Limb (tissue), 2 donors: ENCODE measurements around the gene RPL22L1.
"Not testable (repeated sequence)": the region's sequence is repeated elsewhere in the genome, so short reads cannot be mapped to it uniquely, and the experiment has no call there.

Experiments
- DNase-seq, 2 donors: peaks; one replicate each; pipeline ENCODE4 v3.0.0-alpha.2; 2016; ENCODE audit errors: extremely low spot score in 2 of 2

The RPL22L1 gene

DNA sequence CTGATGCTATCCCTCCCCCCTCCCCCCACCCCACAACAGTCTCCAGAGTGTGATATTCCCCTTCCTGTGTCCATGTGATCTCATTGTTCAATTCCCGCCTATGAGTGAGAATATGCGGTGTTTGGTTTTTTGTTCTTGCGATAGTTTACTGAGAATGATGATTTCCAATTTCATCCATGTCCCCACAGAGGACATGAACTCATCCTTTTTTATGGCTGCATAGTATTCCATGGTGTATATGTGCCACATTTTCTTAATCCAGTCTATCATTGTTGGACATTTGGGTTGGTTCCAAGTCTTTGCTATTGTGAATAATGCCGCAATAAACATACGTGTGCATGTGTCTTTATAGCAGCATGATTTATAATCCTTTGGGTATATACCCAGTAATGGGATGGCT is 8.7 kb upstream of the RPL22L1 start:
- DNase-seq, result not testable (repeated sequence)

DNA sequence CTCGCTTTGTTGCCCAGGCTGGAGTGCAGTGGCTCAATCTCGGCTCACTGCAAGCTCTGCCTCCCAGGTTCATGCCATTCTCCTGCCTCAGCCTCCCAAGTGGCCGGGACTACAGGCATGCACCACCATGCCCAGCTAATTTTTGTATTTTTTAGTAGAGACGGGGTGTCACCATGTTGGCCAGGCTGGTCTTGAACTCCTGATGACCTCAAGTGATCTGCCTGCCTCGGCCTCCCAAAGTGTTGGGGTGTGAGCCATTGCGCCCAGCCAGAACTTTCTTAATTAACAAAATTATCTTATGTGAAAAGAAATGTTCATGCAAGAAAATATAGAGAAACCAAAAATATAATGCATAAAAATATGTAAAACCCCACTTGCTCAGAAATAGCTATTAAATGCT is 7.3 kb upstream of the RPL22L1 start:
- DNase-seq, result not testable (repeated sequence)

GRCh38 chr3:170876537-170876936 is 6.5 kb upstream of the RPL22L1 start:
- DNase-seq, result no peak

DNA sequence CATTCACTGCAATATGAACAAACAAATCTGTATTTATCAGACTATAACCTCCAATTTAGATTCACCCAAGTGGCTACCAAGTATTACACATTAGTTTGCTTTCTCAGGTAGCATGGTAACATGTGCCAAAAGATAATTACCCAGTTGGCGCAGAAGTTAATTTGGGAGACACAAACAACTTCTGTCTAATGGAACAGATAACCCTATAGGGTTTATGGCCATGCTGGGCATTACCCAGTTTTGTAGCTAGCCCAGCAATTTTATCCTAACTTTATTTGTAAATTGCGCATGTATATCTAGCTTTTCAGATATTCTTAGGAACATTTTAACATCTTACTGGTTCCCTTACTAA is 780 bp downstream of the RPL22L1 start:
- no peak for DNase-seq

- no peak for DNase-seq
Measured at GRCh38 chr3:170868577-170869238, 1.3 kb downstream of the RPL22L1 start.

GRCh38 chr3:170867143-170867937 is 2.7 kb downstream of the RPL22L1 start:
- DNase-seq, result no peak

- no peak for DNase-seq
Measured at GRCh38 chr3:170866499-170866898, 3.5 kb downstream of the RPL22L1 start.

DNA sequence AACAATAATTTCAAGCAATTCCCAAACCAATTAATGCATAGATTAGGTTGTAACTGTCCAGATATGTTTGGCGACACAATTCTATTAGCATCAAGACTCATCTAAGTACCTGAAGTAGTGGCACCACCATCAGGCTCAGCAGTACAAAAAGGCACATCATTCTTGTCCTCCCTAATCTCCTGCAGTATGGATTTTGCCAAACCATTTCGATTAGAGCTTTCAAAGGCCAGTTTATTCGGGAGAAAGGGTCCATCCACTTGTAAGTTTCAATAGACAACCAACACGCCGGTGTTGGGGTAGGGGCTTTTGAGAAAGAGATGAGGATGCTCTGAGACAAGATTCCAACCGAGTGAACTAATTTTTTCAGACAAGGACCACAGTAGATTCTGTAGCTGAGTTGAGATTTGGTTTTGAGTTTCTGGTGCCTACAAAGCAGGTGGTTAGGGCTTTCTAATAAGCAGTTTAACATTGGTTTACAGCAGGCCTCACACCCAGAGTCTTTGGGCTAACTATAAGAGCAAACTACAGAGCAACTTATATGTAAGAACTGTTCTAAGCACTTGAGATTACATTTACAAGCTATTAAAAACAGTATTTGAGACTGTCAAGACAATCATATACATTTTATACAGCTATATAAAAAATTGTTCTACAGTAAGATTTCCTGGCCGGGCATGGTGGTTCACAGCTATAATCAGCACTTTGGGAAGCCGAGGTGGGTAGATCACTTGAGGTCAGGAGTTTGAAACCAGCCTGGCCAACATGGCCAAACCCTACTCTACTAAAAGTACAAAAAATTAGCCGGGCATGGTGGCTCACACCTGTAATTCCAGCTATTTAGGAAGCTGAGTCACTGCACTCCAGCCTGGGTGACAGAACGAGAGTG is 4.5 kb downstream of the RPL22L1 start:
- no peak for DNase-seq

GRCh38 chr3:170864525-170865208 is 5.3 kb downstream of the RPL22L1 start:
- DNase-seq, result no peak

DNA sequence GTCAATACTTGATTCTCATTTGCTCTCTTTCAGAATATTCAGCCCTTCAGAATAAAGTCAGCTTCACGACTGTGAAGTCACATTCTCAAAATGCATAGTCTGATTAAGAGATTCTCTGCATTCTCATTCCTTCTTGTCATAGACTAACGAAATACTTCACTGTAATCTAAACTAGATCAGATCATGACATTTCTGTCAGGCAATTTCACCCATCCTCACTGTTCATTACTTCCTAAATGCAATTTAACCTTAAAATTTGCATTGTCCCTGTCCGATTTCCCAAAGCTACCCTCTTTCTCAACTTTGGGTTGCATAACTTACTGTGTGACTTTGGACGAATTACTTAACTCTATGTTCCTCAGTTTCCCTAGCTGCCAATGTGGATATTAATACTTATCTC is 6.2 kb downstream of the RPL22L1 start:
- DNase-seq, result no peak

- DNase-seq, result no peak
Measured at GRCh38 chr3:170862618-170863374, 7.2 kb downstream of the RPL22L1 start.

DNA sequence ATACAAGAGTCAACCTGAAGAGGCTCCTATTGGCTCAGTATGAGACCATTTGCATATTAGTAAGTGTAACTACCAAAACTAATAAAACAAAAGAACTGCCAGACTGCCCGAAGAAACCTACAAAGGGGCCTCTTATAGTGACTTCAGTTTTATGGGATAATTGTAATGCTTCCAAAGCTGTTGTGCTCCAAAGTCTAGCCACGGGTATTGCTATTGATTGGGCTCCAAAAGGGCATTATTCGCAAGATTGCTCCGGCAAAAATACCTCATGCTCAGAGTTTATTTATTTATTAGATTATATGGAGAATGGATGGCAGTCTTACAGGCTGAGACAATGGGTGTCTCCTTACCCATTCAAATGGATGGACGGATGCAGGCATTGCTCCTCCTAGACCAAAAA is 11.4 kb downstream of the RPL22L1 start:
- no peak for DNase-seq

GRCh38 chr3:170852324-170852723 is 17.7 kb downstream of the RPL22L1 start:
- no peak for DNase-seq

GRCh38 chr3:170848292-170848917 is 21.6 kb downstream of the RPL22L1 start:
- peak in 1 of 2 donors; percentile 52 for DNase-seq

DNA sequence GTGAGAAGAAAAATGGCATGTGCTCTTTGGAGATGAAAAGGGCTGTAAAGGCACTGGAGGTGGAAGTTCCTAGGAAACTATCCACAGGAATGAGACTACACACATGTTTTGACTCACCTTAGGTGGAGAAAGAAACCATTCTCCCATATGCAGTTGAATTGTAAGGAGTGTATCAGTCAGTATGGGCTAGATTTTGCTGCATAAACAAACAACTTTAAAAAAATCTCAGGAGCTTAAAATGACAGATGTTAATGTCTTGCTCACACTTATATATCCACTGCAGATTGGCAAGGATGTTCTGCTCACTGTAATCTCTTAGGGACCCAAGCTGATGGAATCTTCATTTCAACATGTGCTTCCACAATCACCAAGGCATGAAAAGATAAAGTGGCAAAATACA is 25.6 kb downstream of the RPL22L1 start:
- no peak for DNase-seq

- DNase-seq, result no peak
Measured at GRCh38 chr3:170840291-170840859, 29.6 kb downstream of the RPL22L1 start.

GRCh38 chr3:170839518-170840100 is 30.4 kb downstream of the RPL22L1 start:
- DNase-seq, result no peak

GRCh38 chr3:170836491-170836890 is 33.5 kb downstream of the RPL22L1 start:
- no peak for DNase-seq

GRCh38 chr3:170835336-170835735 is 34.7 kb downstream of the RPL22L1 start:
- DNase-seq, result peak in 1 of 2 donors; percentile 58

GRCh38 chr3:170830580-170830979 is 39.4 kb downstream of the RPL22L1 start:
- no peak for DNase-seq
